Endothelial cell of umbilical vein (primary cell): ENCODE results near the gene COQ8A. TPM values are rescaled to one million over a fixed set of nuclear protein-coding genes. Genes with fewer than 3 reads are reported as not detected.

Experiments used
- BruUV-seq: library from RNA; stranded (reverse); fragments of 400-500 nt; replicated peaks from 2 replicates; lab custom pipeline; 2021; lab: Mats Ljungman, UMichigan
- CTCF ChIA-PET: fragments of 300-600, 350-600 bp; sonication (Branson Sonifier 250); formaldehyde crosslinking; loops from one replicate; lab custom pipeline; 2021; ENCODE audit warnings: antibody characterized with exemption, inconsistent platforms; lab: Charles Lee
- POLR2A ChIA-PET: fragments of 300-600, 350-600 bp; sonication (Branson Sonifier 250); formaldehyde crosslinking; loops from one replicate; lab custom pipeline; 2021; ENCODE audit warnings: antibody characterized with exemption, inconsistent platforms; lab: Charles Lee
- DNase-seq: peaks from one replicate; pipeline ENCODE4 v3.0.0-alpha.2; 2011; ENCODE audit warnings: low read depth, low spot score
- FAIRE-seq: peaks from 2 replicates; lab custom pipeline; 2011; peaks lifted over from hg19 to GRCh38; lab: Jason Lieb, UNC
- H2AFZ ChIP-seq: 2 replicates; pipeline ENCODE4 v1.6.0; 2012; ENCODE audit warnings: low read depth, low read length, control low read depth, inconsistent platforms
- H3K27ac ChIP-seq: 2 replicates; pipeline ENCODE4 v1.5.1; 2011; ENCODE audit warnings: low read depth, mild to moderate bottlenecking, control low read depth, low read length, moderate library complexity; ENCODE audit not compliant: insufficient read depth
- H3K27me3 ChIP-seq, 2 experiments: 2 replicates each; pipeline versions ENCODE4 v1.6.0 to v1.6.1; 2011; ENCODE audit warnings: low read length in 2 of 2, mixed read lengths in 1 of 2; ENCODE audit not compliant: control insufficient read depth in 2 of 2, insufficient read depth in 2 of 2
- H3K36me3 ChIP-seq, 2 experiments: 2 replicates in 1 of 2; 3 replicates in 1 of 2; pipeline ENCODE4 v1.5.1; 2011; ENCODE audit warnings: low read length in 2 of 2, mild to moderate bottlenecking in 1 of 2, moderate library complexity in 1 of 2; ENCODE audit not compliant: control insufficient read depth in 2 of 2, insufficient read depth in 2 of 2; ENCODE audit errors: extremely low read depth in 1 of 2
- H3K4me1 ChIP-seq: 3 replicates; pipeline ENCODE4 v1.5.1; 2011; ENCODE audit warnings: mild to moderate bottlenecking, low read length; ENCODE audit not compliant: control insufficient read depth, insufficient read depth; ENCODE audit errors: extremely low read depth
- H3K4me2 ChIP-seq: 2 replicates; pipeline ENCODE4 v1.6.1; 2011; ENCODE audit warnings: low read length, control low read depth, mixed read lengths; ENCODE audit not compliant: insufficient read depth
- H3K4me3 ChIP-seq, 3 experiments: fragments of 200-600 bp in 1 of 3; sonication (generic), shearing (Covaris generic) in 1 of 3; replicated peaks in 1 of 3; 2 replicates each; pipeline ENCODE4 v1.5.1; 2011 to 2016; ENCODE audit warnings: control low read depth in 3 of 3, low read length in 3 of 3, mild to moderate bottlenecking in 2 of 3, inconsistent platforms in 1 of 3, low read depth in 1 of 3, moderate library complexity in 1 of 3; ENCODE audit not compliant: insufficient read depth in 1 of 3
- H3K79me2 ChIP-seq: 2 replicates; pipeline ENCODE4 v1.6.0; 2012; ENCODE audit warnings: low read length, inconsistent platforms; ENCODE audit not compliant: control insufficient read depth, insufficient read depth
- H3K9ac ChIP-seq: replicated peaks from 2 replicates; pipeline ENCODE3; 2011; ENCODE audit warnings: low read length, control low read depth; ENCODE audit not compliant: insufficient read depth; ENCODE audit errors: extremely low read depth
- H3K9me1 ChIP-seq: replicated peaks from 3 replicates; pipeline ENCODE4 v1.6.0; 2011; ENCODE audit warnings: mild to moderate bottlenecking, low read length; ENCODE audit not compliant: control insufficient read depth, insufficient read depth; ENCODE audit errors: extremely low read depth
- H3K9me3 ChIP-seq: replicated peaks from 2 replicates; pipeline ENCODE4 v1.5.1; 2012; ENCODE audit warnings: low read length, inconsistent platforms; ENCODE audit not compliant: control insufficient read depth, insufficient read depth
- H4K20me1 ChIP-seq: replicated peaks from 2 replicates; pipeline ENCODE3; 2011; ENCODE audit warnings: mild to moderate bottlenecking, low read length; ENCODE audit not compliant: control insufficient read depth, insufficient read depth; ENCODE audit errors: extremely low read depth
- CTCF ChIP-seq, 2 donors: IDR thresholded peaks; 1 replicate in 1 of 2; 2 replicates in 1 of 2; pipeline ENCODE4 v1.5.1; 2011; ENCODE audit warnings: low read length in 2 of 2, mild to moderate bottlenecking in 2 of 2, moderate library complexity in 2 of 2, control low read depth in 1 of 2, inconsistent platforms in 1 of 2, low read depth in 1 of 2; ENCODE audit not compliant: insufficient read depth in 1 of 2; ENCODE audit errors: extremely low read depth in 1 of 2
- EZH2 ChIP-seq: IDR thresholded peaks from 2 replicates; pipeline ENCODE4 v1.6.1; 2012; ENCODE audit warnings: borderline replicate concordance, low read depth, mild to moderate bottlenecking, moderate library complexity, low read length, inconsistent platforms; ENCODE audit not compliant: severe bottlenecking
- FOS ChIP-seq: IDR thresholded peaks from 2 replicates; pipeline ENCODE4 v1.6.1; 2011; ENCODE audit warnings: mild to moderate bottlenecking, low read length, moderate library complexity, borderline replicate concordance; ENCODE audit not compliant: insufficient read depth
- JUN ChIP-seq: IDR thresholded peaks from 2 replicates; pipeline ENCODE4 v1.6.1; 2011; ENCODE audit warnings: borderline replicate concordance, low read depth; ENCODE audit not compliant: insufficient read length, insufficient read depth
- MYC ChIP-seq: IDR thresholded peaks from one replicate; pipeline ENCODE4 v1.6.1; 2011; ENCODE audit warnings: mild to moderate bottlenecking, low read depth, low read length
- POLR2A ChIP-seq: IDR thresholded peaks from 2 replicates; pipeline ENCODE4 v1.6.1; 2012; ENCODE audit warnings: low read depth, mild to moderate bottlenecking, control low read depth, low read length
- dilution Hi-C: fragments of 300-500 bp; cut with MboI; formaldehyde crosslinking; loops from one replicate; pipeline ENCODE4 v1.15.0; 2019; ENCODE audit warnings: low sequenced_read_pairs; ENCODE audit not compliant: extremely low pct_ligation_motif_present
- intact Hi-C: fragments of 100-400 bp; cut with micrococcal nuclease; formaldehyde crosslinking; loops from one replicate; pipeline ENCODE4 v1.10.0; 2022
- polyA plus RNA-seq, 4 experiments: library from polyadenylated mRNA; depleted of rRNA in 3 of 4; stranded (reverse) in 3 of 4; unstranded in 1 of 4; fragments of >200 nt; gene quantifications; 2 replicates each; pipeline versions ENCODE4 v1.2.1 to v1.2.3, GENCODE V29; 2011 to 2012; ENCODE audit warnings: missing spikeins in 1 of 4
- total RNA-seq: library from RNA; stranded (reverse); gene quantifications from 2 replicates; pipeline ENCODE4 v1.2.3, GENCODE V29; 2021

COQ8A gene
- total and polyA plus RNA-seq, 2 donors (not counting 3 experiments of a cell fraction or from before 2014, with no cell fraction given) = 6.8 to 9.4 TPM

DNA sequence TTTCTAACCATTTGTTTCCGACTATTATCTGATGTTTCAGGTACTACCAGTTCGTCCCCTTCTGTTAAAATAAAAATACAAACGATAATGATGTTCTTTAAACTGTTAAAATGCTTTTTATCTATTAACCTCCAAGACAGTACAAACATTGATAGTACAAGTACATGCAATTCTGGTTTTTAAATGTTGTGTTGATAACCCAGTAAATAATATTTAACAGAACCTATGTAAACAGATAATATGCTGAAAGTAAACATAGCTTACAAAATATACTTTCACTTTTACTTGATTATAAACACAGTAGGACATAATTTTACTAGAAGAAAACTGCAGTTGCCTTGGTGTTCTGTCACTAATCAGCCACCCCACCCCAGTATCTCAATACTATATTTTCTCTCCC is 76.9 kb downstream of the COQ8A start:
- POLR2A ChIA-PET = no interaction called here

More for the DNA sequence above, 76.9 kb downstream of the COQ8A start:
- Histone ChIP-seq H3K27me3 (no peaks in the 10 kb centered on the region), H3K9ac (no peak overlapping the region), H2AFZ (no peak overlapping the region), H3K79me2 (no peaks in the 10 kb centered on the region), H3K36me3 (peaks cover 13 to 14% of the 10 kb centered on the region in 2 experiments), H3K9me1 (no peaks in the 10 kb centered on the region), H3K4me1 (no peaks in the 10 kb centered on the region), H3K27ac (no peak overlapping the region), H3K9me3 (no peaks in the 10 kb centered on the region), H3K4me3 (no peak overlapping the region), H3K4me2 (no peak overlapping the region), H4K20me1 (no peaks in the 10 kb centered on the region)
- BruUV-seq = no TSS peak
- DNase-seq (no peak), FAIRE-seq (no peak)
- intact Hi-C loops = no loop called here
- dilution Hi-C loops = no loop called here
- no peak for TF ChIP-seq FOS
- TF ChIP-seq EZH2 = no peak
- no peak for TF ChIP-seq MYC
- no peak for TF ChIP-seq CTCF (IDR thresholded peaks at IDR 0.05; ENCODE audit: extremely low read depth in 1 of 2, insufficient read depth in 1 of 2, low read depth in 1 of 2, low read length in 2 of 2)
- no peak for TF ChIP-seq JUN
- TF ChIP-seq POLR2A = no peak
- CTCF ChIA-PET = no interaction called here
